HG03039 (cell line): Measurements from ENCODE around the gene NTNG2.

Experiments
- ATAC-seq: cut with Tn5 transposase; IDR thresholded peaks from one replicate; pipeline ENCODE4 v1.9.1; 2021; ENCODE audit warnings: mild to moderate bottlenecking, moderate library complexity; ENCODE audit not compliant: unreplicated experiment

The NTNG2 gene

DNA sequence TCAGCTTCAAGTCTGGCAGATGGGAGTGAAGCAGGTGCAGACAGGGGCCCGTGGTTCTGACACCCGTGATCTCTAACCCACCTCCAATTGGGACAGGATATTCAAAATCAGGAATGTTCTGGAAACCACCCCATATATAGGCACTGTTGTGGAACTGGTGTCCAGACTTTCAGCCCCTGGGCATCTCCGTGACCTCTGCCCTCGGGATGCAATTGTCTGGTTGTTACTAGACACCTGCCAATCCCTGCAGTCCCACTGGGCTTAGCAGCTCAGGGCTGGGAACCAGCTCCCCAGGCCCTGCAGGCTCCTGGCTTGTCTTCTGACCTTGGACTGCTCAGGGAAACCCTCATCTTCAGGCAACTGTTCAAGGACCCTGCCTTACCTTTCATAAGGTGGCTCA lies 38.8 kb downstream of the NTNG2 start:
- ATAC-seq, result no peak

DNA sequence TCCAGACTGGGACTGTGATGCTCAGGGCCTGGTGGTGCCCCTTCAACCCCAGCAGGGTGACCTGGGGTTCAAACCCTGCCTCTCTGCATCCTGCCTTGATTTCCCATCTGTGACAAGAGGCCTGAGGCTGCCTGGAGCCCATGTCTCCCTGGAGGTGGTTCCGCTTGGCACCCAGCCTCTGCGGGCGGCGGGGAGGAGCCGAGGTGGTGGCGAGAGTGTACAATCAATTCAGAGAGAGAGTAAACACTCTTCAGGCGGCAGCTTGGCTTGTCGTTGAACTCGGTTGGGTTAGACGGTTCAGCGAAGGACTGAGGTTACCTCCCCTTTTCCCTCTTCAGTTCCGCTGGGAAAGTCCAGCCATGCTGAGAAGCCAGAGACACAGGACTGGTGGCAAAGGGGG lies 39.3 kb downstream of the NTNG2 start:
- no peak for ATAC-seq

DNA sequence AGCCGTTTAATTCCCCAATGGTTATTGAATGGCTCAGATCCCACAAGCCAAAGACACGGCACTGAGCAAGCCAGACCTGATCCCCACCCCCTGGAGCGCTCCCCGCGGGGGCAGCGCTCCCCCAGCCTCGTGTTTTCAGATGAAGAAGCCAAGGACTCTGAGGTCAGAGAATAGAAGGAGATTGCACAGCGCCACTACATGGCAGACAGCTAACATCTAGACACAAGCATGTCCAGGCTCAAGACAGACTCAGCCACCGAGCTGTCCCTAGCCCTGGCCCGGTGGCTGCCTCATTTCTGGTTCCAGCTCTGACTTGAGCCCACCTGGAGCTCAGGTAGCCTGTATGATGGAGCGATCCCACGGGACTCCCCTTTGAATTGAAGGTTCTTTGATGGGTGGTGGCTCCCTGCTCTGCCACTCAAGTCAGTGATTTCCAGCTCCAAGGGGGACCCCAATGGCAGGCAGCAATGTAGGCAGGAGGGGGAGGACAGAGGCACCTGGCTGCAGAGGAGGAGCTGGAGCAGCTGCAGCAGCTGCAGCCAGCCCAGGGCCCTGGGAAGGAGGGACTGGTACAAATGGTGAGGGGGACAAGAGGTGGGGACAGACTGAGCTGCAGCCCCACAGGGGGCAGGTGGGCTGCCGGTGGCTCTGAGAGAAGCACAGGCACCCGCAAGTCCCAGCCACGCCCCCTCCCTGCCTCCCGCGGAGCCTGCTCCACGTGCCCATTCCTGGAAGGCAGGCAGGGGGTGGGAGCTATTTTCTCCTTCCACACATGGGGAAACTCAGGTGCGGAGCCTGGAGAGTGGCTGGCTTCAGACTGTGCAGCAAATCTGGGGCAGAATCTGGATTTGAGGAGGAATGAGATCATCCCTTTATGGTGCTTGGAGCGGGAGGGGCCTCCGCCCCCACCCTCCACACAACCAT lies 40.2 kb downstream of the NTNG2 start:
- no peak for ATAC-seq

DNA sequence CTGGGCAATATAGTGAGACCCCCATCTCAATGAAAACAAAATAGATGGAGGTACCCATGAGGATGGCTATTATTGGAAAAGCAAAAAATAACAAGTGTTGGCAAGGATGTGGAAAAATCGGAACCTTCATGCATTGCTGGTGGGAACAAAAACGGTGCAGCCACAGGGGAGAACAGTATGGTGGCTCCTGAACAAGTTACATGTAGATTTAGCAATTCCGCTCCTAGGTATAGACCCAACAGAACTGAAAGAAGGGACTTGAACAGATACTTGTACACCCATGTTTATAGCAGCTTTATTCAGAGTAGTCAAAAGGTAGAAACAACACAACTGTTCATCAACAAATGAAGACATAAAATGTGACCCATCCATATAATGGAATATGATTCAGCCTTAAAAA lies 43.0 kb downstream of the NTNG2 start:
- ATAC-seq, result no peak

DNA sequence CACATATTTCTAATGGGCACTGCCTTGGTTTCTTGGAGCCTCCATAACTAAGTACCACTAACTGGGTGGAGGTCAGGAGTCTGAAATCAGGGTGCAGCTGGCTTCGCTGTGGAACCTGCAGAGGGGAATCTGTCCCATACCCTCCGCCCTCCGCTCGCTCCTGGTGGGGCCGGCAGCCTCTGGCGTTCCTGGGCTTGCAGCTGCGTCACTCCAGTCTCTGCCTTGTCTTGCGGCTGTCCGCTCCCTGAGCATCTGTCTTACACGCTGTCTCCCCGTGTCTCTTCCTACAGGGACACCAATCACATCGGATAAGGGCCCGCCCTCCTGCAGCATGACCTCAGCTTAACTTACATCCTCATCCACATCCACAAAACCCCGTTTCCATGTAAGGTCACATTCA lies 45.4 kb downstream of the NTNG2 start:
- ATAC-seq, result no peak

DNA sequence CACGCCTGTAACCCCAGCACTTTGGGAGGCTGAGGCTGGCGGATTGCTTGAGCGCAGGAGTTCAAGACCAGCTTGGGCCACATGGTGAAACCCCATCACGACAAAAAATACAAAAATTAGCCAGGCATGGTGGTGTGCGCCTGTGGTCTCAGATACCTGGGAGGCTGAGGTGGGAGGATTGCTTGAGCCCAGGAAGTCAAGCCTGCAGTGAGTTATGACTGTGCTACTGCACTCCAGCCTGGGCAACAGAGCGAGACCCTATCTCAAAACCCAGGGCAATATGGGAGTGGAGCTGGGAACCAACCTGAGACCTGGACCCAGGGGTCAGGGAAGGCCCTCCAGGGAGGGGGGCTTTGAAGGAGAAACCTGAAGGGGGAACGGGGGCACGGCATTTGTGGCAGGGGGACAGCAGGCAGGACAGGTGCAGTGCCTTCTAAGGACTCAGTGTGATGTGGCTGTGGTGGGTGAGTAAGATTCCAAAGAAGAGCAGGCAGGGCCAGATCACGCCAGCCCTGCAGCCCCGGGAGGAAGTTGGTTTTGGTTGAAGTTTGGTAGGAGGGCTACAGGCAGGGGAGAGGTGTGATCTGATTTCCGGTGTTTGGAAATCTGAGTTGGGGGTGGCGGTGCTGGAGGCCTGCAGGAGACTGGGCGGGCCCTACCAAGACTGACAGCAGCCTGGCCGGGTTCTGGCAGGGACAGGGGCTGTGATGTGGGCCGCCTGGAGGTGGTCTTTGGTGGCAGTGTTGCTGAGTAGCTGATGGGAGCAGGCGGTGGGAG lies 46.2 kb downstream of the NTNG2 start:
- ATAC-seq, result no peak

DNA sequence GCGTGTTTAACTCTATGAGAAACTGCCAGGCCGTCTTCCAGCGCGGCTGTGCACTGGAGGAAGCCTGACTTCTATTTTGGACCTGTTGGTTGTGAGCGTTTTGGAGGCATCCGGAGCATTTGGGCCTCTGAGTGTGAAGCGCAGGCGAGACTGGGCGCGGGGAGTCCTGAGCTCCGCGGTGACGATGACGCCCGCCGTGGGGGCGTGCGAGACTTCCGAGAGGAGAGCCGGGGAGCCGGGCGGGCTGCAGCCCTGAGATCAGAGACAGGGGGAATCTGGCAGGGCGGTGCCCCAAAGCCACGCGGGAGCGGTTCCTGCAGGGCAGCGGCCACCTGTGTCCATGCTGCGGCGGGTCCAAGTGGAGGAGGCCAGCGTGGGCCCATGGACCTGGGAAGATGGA lies 47.4 kb downstream of the NTNG2 start:
- ATAC-seq, result no peak

DNA sequence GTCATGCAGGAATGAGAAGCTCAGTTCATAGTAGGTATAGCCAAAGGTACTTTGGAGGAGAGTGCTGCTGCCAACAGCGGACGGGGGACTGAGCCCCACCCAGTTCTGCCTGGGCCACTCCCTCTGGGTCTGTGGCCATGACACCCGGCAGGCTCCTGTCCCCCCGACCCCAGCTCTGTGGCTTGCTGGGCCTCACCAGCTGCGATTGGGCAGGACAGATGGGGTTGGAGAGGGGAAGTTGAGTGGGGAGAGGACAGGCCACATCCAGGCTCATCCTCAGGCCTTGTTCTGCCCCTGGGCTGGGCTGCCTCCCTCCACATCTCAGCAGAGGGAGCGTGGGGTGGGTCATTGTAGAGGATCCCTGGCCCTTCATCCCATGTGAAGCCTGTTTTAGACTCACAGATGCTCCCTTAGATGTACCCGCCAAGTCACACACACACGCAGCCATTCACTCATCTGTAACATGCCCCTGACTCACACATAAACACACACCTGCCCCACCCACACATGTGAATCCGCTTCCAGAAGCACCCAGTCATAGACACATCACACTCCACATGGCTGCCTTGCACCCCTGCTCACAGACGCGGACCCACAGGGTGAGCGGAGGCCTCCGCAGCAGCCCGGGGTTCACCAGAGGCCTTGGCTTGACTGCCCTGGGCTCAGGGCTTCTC lies 48.8 kb downstream of the NTNG2 start:
- no peak for ATAC-seq

DNA sequence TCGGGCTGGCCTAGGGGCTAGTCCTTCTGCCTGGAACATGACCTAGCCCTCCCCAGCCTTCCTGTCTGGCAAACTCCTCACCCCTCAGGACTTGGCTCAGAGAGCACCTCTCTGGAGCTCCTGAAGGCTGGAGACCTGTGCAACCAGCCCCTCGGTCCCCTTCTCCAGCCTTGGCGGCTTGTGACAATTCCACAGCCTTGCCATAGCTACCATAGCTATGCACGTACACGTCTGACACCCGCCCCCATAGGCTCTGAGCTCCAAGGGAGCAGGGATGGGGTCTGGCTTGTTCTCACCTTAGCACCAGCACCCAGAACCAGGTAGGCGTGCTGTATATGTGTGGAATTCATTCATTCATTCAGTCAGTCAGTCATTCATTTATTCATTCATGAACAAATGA lies 49.7 kb downstream of the NTNG2 start:
- no peak for ATAC-seq

DNA sequence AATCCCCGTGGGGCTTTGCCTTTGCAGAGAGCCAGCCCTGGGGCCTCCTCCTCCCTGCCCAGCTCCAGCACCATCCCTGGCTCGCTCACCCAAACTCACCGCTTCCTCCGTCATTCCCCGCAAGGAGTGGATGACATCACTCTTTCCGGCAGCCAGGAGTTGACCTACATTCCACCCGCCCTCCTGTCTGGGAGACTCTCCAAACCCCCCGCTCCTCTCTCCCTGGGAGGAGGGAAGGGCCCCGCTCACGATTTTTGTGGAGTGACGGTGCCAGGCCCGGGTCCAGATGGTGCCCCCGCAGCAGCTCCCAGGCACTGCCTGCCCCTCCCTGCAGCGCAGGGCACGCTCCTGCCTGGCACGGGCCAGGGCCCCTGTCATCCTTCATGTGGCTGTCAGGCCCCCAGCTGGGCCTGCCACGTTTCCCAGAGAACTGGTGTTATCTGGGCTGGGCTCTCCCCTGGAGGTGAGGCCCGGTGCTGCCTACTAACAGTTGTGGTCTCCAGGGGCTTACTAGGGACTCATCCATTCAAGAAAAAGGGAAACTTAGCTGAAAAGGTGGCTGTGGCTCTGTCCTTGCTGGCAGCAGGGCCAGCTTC lies 52.3 kb downstream of the NTNG2 start:
- ATAC-seq, result no peak

DNA sequence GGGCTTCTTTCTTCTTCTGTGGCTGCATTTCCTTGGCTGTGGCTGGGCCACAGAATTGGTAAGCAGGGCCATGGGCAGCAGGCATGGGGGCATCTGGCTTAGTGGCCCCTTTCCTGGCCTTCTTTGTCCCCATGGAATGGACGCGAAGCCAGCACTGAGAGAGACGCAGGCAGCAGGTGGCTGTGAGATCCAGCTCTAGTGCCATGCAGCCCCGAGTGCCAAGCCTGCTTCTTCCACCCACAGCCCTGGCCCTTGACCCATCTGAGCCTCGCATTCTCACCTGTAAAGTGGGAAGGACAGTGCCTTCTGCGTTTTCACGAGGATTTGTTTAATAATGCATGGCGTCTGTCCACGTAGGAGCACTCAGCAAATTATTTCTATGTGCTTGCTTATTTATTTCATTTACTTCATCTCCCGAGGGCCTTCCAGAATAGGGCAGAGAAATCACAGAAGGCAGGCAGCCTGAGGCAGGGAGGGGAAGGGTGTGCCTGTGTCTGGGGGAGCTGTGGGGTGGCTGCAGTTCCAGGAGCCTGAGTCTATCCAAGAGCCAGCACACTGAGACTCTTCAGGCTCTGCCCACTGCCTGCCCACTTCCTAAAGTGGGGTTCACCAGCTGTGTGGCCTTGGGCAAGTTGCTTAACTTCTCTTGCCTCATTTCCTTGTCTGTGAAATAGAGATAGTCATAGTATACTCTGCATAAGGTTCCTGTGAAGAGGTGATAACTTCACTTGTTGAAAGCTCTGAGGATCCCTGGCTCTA lies 55.2 kb downstream of the NTNG2 start:
- ATAC-seq, result no peak

DNA sequence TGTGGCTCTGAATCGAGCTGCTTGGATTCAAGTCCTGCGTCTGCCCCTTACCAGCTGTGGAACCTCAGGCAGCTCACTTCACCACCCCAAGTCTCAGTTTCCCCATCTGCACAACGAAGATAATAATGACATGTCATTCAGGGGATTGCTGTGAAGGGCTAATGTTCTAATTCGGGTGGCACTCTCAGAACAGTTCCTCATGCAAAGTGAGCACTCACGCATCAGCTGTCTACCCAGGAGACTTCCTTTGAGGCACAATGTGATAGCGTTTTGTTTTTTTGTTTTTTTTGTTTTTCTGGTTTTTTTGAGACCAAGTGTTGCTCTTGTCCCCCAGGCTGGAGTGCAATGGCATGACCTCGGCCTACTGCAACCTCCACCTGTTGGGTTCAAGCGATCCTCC lies 56.4 kb downstream of the NTNG2 start:
- ATAC-seq, result no peak

DNA sequence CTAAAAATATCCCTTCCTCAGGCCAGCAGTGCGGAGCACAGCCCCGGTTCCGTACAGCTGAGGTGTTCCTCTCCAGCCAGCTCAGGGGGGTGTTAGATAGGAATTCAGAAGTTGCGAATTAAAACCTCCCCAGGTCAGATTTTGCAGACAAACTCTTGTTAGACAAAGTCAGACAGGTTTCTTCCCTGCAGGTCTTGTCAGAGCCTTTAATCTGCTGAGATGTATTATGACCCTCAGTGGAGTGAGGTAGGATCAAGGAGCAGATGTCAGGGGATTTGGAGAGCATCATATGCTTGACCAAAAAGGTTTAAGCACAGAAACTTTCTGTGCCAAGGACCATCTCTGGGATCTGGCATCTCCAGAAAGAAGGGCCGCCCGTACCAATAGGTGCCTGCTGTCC lies 60.1 kb downstream of the NTNG2 start:
- ATAC-seq, result no peak

DNA sequence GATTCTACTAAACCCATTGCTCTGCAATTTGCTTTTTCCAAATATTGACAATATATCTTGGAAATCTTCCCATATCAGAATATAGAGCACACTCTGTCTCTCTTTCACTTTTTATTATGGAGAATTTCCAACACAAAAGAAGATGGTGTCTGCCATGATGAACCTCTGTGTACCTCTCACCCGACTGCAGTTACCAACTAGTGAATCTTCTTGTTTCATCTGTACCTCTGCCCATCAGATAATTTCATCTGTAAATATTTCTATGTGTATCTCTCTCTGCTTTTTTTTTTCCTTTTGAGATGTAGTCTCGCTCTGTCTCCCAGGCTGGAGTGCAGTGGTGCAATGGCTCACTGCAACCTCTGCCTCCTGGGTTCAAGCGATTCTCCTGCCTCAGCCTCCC lies 62.8 kb downstream of the NTNG2 start:
- ATAC-seq, result no peak

DNA sequence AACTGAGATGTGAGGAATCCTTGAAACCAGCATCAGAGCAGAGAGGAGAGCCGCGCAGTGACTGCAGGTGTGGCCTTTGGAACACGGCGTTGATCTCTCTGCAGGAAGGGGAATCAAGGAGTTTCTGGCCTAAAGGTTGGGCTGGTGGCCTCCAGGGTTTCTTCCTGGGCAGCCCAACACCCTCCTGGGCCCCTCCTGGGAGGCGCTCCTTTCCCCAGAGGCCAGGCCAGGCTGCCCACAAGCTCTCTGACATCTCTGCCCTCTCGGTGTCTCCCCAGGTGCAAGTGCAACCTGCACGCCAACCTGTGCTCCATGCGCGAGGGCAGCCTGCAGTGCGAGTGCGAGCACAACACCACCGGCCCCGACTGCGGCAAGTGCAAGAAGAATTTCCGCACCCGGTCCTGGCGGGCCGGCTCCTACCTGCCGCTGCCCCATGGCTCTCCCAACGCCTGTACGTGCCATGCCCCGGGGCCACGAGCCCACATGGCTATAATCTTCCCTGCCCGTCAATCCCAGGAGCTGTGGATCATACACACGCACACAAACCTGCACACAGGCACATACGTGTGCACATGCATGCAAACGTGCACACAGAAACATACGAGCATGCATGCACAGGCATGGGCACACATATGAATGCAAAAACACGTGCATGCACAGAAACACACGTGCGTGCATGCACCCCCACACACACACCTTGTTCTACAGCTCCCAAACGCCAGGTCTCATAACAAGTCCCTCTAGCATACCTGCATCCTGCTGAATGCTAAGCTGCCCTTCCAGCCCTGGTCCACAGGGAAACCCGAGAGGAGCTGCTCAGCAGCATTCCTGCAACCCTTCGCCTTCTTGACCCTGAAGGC lies 64.9 kb downstream of the NTNG2 start:
- no peak for ATAC-seq

DNA sequence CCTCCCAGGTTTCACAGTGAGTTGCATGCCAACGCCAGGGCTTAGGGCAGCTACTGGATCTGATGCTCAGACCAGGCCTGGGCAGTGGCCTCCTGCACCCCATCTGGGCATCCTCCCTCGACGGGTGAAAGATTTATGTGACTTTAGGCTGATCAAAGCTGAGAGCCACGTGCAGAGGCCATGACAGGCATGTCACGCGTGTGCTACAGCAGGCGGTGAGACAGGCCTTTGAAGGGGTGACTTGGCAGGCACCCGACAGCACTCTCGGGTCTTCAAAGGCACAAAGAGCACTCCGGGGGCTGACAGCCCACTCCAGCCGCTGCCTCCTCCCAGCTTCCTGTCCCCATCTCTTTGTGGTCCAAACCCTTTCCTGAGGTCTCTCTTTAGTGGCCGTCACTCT lies 66.2 kb downstream of the NTNG2 start:
- no peak for ATAC-seq

DNA sequence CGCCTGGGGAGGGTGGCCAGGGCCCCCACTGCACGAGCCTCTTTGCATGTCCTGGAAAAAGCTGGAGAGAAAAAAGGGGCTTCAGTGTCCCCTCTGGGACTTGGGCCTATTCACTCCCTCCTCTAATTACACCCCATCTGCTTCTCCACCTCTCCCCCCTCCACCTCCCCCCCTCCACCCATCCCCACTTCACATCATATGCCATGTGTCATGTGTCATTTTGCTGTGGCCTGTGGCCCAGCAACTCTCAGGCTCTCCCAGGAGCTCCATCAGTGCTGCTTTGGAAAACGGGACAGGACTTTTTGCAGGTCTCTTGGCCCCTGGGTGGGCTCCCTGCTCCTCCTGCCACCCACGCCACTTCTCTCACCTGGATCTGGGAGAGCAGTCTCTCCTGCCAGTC lies 68.7 kb downstream of the NTNG2 start:
- ATAC-seq, result no peak

DNA sequence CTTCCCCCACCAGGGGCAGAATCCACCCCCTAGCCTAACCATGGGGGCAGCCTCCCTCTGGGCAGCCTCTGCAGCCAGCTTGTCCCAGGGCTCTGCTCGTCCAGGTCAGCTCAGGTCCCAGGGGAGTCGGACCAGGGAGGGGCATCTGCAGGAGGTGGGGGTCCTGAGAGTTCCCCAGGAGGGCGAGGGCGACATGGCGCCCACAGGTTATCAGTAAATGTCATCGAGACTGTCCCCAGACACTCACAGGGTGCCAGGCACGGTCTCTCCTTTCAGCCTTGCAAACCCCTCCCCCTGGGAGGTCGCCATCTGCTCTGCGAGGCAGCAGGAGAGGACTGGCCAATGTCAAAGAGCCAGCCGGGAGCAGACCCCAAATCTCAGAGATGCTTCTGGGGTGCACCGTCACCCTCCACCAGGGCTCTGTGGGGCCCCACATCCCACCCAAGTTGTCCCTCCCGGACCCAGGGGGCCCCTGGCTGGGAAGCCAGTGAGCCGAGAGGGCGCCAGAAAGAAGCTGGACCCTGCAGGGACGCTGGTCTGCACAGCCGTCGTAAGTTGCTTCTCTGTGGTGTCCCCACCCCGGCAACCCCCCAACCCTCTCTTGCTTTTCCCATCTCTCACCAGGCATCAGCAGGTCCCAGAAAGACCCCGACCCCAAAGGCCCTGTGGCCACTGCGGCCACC lies 69.3 kb downstream of the NTNG2 start:
- ATAC-seq, result no peak

DNA sequence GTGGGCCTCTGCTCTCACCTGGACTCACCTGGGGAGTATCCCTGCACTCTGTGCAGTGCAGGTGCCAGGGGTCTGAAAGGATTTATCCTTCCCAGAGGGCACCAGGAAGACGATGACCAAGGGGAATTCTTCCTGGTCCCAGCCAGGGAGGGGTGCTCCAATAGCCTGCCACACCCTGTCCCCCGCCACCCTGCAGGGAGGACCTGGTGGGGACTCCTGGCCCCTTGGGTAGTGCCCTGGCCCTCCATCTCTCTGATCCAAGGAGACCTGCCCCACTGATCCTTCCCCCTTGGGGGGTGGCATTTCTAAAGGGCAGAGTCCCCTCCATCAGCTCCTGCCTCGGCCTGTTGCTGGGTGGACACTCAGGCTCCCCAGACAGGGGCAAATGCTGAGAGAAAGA lies 70.7 kb downstream of the NTNG2 start:
- ATAC-seq, result no peak
